EL (cell line): Measurements from ENCODE around the gene ADAM29.
"Not testable (repeated sequence)": the region's sequence is repeated elsewhere in the genome, so short reads cannot be mapped to it uniquely, and the experiment has no call there.

Source experiments
- DNase-seq: peaks from one replicate; pipeline ENCODE4 v3.0.0-alpha.2; 2016

ADAM29 gene

GRCh38 chr4:174918058-174918457, at the start of gene ADAM29:
Gene ADAM29, plus strand, starts transcription at chr4:174918358. Its CDS starts 57,168 bp downstream, at chr4:174975526.
- no peak for DNase-seq

DNA sequence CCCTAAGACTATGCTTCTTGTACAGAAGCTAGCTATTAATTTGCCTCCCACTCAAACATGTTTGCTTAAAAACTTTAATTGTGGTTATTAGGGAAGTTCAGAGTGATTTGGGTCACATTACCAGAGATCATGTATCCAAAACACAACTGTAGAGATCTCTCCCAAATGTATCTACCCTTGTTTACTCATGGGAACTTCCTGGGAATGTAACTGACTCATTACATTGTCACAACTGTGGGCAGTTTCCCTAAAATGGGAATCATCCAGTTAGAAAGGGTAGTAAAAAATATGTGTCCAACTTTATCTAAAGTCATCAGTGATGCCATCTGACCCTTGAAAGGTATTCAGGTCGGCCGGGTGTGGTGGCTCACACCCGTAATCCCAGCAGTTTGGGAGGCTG, 48.8 kb upstream of the ADAM29 start:
- no peak for DNase-seq

GRCh38 chr4:174870311-174870710, 47.8 kb upstream of the ADAM29 start:
- no peak for DNase-seq

GRCh38 chr4:174871407-174871806, 46.8 kb upstream of the ADAM29 start:
- DNase-seq: no peak

DNA sequence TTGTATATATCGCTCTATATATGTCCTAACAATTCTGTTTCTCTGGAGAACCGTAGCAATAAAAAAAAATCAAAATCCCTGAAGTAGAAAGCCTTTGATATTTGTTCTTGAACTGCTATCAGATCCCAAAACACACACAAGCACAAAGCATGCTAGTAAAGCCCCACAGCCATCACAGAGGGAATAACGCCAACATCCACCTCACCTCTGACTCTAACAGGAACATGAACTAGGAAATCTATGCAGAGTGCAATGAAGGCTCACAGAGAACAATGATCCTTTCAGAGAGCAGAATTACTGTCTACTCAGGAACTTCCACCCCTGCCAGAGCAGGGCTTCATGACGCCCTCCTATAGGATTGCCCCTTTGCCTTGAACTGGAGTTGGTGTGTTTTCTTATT, 45.0 kb upstream of the ADAM29 start:
- not testable (repeated sequence) for DNase-seq

GRCh38 chr4:174873931-174874330, 44.2 kb upstream of the ADAM29 start:
- DNase-seq: peak; percentile 3

DNA sequence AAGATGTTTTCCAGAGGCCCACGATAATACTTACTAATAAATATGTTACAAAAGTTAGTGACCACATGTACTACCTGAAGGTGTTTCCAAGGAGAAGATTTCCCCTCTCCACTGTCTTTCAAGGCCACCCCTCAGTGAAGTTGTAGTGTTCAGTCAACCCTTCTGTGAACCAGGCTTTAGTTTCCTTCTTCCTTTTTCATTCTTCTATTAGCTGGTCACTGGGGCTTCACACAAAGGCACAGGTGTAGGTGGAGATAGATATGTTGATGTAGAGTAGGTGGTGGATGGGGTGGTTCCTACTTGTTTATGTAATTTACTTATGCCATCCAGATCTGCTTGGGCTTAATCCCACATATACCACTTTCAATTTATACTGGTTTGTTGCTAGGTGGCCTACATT, 43.3 kb upstream of the ADAM29 start:
- DNase-seq: no peak

- DNase-seq: no peak
Observed at GRCh38 chr4:174880001-174880400, 38.2 kb upstream of the ADAM29 start.

DNA sequence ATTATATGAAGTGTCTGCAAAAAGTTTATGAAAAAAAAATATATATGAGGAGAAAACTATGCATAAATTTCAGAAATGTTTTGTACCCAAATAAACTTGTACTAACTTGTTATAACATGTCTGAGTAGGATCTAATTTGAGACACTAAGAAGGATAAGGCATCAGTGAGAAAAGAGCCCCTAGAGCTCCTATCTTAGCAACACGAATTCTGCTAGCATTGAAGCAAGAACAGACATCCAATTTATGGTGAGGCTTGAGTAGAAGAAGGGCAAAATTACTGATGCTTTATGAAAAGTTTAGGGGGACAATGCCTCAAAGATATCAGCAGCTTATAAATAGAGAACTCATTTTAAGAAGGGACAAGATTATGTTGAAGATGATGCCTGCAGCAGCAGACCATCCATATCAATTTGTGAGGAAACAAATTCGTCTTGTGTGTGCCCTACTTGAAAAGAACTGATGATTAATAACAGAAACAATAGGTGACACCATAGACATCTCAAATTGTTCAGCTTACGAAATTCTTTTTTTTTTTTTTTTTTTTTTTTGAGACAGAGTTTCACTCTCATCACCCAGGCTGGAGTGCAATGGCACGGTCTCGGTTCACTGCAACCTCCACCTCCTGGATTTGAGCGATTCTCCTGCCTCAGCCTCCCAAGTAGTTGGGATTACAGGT, 35.7 kb upstream of the ADAM29 start:
- no peak for DNase-seq

DNA sequence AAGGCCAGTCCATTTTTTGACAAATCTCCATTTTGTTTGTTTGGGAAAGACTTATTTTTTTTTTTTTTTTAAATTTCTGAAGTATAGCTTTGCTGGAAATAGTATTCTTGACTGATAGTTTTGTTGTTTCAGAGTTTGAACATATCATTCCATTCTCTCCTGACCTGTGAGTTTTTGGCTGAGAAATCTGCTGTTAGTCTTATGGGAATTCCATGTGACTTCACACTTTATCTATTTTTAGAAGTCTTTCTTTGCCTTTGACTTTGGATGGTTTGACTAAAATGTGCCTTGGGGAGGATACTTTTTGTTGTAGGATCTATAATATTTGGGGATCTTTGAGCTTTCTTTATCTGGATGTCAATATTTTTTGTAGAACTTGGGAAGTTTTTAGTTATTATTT, 10.7 kb upstream of the ADAM29 start:
- DNase-seq: no peak

DNA sequence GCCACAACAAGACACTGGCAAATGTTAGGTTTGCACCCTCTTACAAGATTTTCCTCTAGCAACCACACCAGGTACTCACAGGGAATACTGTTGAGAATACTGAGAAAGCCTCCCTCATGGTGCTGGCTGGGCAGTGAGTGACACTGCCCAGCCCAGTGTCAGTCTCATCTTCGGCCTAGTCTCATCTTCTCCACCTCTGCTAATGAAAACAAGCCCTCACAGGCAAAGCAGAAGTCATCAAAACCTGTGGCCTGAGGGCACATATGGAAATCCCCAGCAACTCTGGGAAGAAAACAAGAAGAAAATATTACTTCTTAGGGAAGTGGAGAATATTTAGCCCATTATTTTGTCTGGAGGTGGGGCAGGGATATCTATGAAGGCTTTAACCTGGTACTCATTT, 7.9 kb upstream of the ADAM29 start:
- DNase-seq: no peak

DNA sequence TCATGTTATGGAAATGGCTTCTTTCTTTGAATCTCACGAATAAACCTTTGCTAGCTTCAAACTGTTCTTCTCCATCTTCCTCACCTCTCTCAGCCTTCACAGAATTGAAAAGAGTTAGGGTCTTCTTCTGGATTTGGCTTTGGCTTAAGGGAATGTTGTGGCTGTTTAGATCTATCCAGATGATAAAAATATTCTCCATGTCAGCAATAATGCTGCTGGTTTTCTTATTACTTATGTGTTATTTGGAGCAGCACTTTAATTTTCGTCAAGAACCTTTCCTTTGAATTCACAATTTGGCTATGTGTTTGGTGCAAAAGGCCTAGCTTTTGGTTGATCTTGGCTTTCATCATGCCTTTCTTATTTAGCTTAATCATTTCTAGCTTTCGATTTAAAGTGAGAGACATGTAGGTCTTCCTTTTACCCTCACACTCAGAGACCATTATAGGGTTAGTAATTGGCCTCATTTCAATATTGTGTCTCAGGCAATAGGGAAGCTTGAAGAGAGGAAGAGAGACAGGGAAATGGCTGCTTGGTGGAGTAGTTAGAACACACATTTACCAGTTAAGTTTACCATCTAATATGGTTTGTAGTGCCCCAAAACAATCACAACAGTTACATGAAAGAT, 5.1 kb upstream of the ADAM29 start:
- no peak for DNase-seq

DNA sequence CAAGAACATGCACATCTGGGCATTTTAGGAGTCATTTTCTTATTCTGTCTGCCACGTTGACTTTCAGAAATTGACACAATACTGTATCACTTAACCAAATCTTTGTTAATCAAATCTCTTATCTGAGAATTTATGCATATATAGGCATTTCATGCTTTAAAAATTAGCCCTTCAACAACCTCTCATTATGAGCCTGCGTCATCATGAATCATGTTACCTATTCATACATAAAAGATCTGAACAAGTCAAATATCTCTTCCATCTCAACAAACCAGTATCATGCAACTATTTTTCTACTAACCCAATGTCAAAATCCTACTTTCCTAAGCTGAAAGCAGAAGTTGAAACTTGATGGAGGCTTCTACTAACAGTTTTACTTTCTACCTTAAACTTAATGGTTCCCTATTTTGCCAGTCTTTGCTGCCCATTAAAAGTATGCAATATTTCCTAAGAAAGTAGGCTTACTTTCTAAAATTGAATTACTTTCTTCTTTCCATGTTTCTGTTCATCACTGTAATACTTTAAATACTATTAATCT, 1.8 kb downstream of the ADAM29 start:
- no peak for DNase-seq

- DNase-seq: no peak
Observed at GRCh38 chr4:174926958-174927357, 8.8 kb downstream of the ADAM29 start.

DNA sequence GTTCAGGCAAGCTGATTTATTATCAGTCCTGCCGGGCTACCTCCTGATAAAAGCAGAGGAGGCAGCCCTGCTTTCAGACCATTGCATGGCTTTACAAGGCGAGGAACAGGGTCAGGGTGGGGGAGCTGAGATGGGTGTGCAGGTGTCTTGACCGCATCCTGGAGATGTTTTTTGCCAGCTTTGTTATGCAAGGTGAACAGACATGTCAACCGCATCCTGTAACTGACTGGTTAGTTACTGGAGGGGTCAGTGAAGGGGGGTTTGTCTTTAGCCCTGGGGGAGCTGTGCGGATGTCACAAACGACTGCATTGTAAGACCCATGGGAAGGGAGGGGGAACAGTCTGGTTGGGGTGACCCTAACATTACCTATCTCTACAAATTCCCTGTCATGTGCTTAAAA, 10.0 kb downstream of the ADAM29 start:
- DNase-seq: no peak

DNA sequence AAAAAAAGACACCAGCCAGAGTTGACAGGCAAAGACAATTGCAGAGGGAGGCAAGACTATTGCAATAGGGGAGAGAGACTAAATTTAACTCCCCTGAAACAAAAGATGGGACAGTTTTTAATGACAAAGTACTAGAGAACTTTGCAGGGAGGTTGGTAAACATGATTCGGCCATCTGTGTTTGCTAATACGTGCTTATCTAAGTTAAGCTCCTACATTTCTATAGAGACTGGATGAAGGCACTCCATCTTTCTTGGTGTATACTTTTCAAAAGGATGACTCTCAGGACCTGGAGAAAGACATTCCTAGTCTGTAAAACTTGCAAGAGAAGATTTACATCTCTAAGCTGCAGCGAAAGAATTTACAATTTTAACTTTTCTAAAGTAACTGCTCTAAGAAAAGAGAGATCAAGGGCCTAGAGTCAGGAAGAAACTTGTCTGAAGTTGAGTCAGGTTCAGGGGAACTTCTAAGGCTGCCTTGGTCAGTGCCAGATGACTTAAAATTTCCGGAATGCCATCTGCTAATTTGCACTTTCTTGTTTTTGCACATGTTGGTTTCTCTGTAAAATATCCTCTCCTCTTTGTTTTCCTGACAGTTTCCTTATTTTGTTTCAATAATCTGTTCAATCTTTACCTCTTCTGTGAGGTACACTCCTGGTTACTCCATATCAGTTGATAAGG, 10.6 kb downstream of the ADAM29 start:
- no peak for DNase-seq

DNA sequence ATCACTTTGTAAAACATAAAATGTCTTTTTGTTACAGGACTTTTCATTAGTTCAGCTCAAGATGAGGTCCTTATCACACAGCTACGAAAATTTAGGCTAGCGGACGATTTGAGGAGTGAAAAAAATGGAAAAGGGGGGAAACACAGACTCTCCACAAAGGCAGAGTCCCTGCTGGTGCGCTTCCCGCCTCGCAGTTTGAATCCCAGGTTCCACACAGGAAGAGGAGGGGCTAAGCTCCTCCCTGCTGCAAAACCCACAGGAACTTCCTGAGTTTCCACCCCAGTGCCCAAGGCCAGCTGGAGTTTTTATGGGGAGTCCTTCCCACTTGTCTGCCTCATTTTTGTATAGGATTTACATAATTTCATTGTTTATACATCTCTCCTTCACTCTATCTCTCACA, 11.2 kb downstream of the ADAM29 start:
- no peak for DNase-seq

DNA sequence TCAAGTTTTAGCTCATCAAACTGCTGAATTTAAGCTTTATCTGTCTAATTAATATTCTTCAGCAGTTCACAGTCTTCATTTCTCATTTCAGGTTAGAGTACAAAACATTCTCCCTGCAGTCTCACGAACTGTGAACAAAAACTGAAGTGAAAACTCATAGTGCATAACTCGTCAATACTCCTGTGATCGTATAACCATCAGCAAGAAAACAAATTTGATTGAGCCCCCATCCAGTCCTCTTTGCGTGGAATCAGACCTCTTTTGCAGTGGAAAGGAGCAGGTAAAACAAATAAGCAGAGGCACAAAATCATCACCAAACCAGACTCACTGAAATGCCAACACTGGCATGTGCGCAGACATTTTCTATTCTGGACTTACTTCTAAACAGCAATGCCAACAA, 12.7 kb downstream of the ADAM29 start:
- no peak for DNase-seq

DNA sequence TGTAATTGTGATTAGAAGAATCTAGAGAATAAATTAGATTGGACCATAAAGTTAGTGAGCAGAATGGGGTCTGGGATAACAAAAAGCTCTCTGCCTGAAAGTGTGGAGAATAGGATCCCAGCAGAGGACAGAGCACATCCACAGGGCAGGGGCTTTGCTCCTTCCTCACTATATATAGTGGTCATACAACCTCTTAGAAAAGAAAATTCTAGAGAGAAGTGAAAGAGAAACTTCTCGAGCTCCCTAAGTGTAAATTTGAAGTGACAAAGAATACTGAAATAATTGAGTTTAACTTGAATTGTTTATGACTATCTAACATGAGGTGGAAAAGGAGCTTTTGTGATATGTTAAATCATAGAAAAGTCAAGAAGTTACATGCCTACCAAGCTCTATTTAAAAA, 14.9 kb downstream of the ADAM29 start:
- DNase-seq: no peak

GRCh38 chr4:174934360-174934759, 16.2 kb downstream of the ADAM29 start:
- no peak for DNase-seq

DNA sequence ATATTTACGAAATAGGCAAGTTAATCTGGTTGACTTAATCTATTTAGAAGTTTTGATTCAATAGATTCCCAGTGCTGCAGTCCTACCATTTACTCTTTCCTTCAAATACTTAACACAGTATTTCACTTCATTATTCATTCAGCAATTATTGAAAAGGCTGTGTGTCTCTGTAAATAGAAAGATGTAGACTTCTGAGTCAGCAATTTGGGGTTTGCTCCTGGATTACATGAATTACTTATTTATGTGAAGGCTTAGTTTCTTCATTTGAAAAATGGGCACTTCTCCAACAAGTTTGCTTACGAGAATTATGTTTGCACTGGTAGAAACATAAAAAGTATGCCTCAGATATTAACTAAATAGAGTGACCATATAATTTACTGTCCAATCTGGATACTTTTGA, 17.4 kb downstream of the ADAM29 start:
- DNase-seq: no peak

GRCh38 chr4:174940002-174940401, 21.8 kb downstream of the ADAM29 start:
- DNase-seq: no peak

DNA sequence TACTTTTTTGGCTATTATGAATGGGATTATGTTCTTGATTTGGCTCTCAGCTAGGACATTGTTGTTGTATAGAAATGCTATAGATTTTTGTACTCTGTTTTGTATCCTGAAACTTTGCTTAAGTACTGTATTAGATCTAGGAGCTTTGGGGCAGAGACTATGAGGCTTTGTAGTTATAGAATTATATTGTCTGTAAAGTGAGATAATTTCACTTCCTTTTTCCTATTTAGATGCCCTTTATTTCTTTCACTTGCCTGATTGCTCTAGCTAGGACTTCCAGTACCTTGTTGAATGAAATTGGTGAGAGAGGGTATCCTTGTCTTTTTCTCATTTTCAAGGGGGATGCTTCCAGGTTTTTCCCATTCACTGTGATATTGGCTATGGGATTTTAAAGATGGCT, 28.1 kb downstream of the ADAM29 start:
- no peak for DNase-seq

- no peak for DNase-seq
Observed at GRCh38 chr4:174948826-174949225, 30.7 kb downstream of the ADAM29 start.
